NCI-H2196 treated with DMSO at 0.1 percent for 48 hours (cell line): ENCODE data around the gene PRELID1.

ENCODE experiments used
- DNase-seq: peaks from one replicate; lab custom pipeline; 2025; ENCODE audit not compliant: unreplicated experiment; lab: John Stamatoyannopoulos, UW

The PRELID1 gene

GRCh38 chr5:177313561-177314259 is 10.1 kb downstream of the PRELID1 start:
- DNase-seq: no peak

- DNase-seq: no peak
Measured at GRCh38 chr5:177314376-177315342, 11.1 kb downstream of the PRELID1 start.

- DNase-seq: no peak
Measured at GRCh38 chr5:177315411-177315810, 11.8 kb downstream of the PRELID1 start.

GRCh38 chr5:177316005-177316404 is 12.4 kb downstream of the PRELID1 start:
- DNase-seq: no peak

- DNase-seq: peak; percentile 57
Measured at GRCh38 chr5:177317959-177318377, 14.4 kb downstream of the PRELID1 start.

GRCh38 chr5:177319913-177320588 is 16.5 kb downstream of the PRELID1 start:
- DNase-seq: no peak

- DNase-seq: no peak
Measured at GRCh38 chr5:177320879-177321278, 17.3 kb downstream of the PRELID1 start.

GRCh38 chr5:177325868-177326381 is 22.3 kb downstream of the PRELID1 start:
- no peak for DNase-seq

GRCh38 chr5:177327539-177328522 is 24.2 kb downstream of the PRELID1 start:
- DNase-seq: no peak

- no peak for DNase-seq
Measured at GRCh38 chr5:177328545-177329231, 25.1 kb downstream of the PRELID1 start.

- DNase-seq: no peak
Measured at GRCh38 chr5:177329883-177330282, 26.3 kb downstream of the PRELID1 start.

GRCh38 chr5:177330991-177331842 is 27.6 kb downstream of the PRELID1 start:
- no peak for DNase-seq

GRCh38 chr5:177332031-177332895 is 28.7 kb downstream of the PRELID1 start:
- no peak for DNase-seq

GRCh38 chr5:177332896-177333260 is 29.3 kb downstream of the PRELID1 start:
- no peak for DNase-seq

GRCh38 chr5:177333420-177334154 is 30.0 kb downstream of the PRELID1 start:
- DNase-seq: no peak

- no peak for DNase-seq
Measured at GRCh38 chr5:177334155-177334551, 30.6 kb downstream of the PRELID1 start.
